Mammary epithelial cell (primary cell): ENCODE measurements around the gene AAMP.
"Not testable (repeated sequence)": the region's sequence is repeated elsewhere in the genome, so short reads cannot be mapped to it uniquely, and the experiment has no call there.

Experiments
- EZH2 ChIP-seq: IDR thresholded peaks from 2 replicates; pipeline ENCODE4 v1.6.1; 2012; ENCODE audit warnings: low read length, inconsistent platforms, borderline replicate concordance
- TF ChIP-seq, protein P1 (sequence below), 2 donors: IDR thresholded peaks in 1 of 2; conservative IDR thresholded peaks in 1 of 2; 2 replicates each; pipeline ENCODE4 v1.5.1; 2011 to 2012; ENCODE audit warnings: inconsistent platforms in 2 of 2, low read length in 2 of 2, mild to moderate bottlenecking in 2 of 2, control low read depth in 1 of 2, low read depth in 1 of 2; ENCODE audit not compliant: insufficient read depth in 1 of 2; ENCODE audit errors: extremely low read depth in 1 of 2

DNA sequence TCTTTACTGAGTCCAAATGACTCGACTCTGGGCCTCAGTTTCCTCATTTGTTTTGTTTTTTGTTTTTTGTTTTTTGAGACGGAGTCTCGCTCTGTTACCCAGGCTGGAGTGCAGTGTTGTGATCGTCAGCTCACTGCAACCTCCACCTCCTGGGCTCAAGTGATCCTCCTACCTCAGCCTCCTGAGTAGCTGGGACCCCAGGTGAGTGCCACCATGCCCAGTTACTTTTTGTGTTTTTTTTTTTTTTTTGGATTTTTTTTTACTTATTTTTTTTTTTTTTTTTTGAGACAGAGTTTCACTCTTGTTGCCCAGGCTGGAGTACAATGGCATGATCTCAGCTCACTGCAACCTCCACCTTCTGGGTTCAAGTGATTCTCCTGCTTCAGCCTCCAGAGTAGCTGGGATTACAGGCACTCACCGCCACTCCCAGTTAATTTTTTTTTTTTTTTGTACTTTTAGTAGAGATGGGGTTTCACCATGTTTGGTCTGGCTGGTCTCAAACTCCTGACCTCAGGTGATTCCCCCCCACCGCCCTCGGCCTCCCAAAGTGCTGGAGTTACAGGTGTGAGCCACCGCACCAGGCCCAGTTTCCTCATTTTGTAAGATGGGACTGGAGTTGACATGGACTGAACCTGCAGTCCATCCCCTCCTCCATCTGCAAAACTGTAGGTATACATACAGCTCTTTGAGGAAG lies 3.4 kb upstream of the AAMP start:
- TF ChIP-seq, protein P1, sequence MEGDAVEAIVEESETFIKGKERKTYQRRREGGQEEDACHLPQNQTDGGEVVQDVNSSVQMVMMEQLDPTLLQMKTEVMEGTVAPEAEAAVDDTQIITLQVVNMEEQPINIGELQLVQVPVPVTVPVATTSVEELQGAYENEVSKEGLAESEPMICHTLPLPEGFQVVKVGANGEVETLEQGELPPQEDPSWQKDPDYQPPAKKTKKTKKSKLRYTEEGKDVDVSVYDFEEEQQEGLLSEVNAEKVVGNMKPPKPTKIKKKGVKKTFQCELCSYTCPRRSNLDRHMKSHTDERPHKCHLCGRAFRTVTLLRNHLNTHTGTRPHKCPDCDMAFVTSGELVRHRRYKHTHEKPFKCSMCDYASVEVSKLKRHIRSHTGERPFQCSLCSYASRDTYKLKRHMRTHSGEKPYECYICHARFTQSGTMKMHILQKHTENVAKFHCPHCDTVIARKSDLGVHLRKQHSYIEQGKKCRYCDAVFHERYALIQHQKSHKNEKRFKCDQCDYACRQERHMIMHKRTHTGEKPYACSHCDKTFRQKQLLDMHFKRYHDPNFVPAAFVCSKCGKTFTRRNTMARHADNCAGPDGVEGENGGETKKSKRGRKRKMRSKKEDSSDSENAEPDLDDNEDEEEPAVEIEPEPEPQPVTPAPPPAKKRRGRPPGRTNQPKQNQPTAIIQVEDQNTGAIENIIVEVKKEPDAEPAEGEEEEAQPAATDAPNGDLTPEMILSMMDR (conservative IDR thresholded peaks at IDR 0.05 in 1 of 2, IDR thresholded peaks at IDR 0.05 in 1 of 2; ENCODE audit: extremely low read depth in 1 of 2, insufficient read depth in 1 of 2, low read depth in 1 of 2, low read length in 2 of 2) = not testable (repeated sequence)
- TF ChIP-seq EZH2 = not testable (repeated sequence)
